Activated CD8-positive, alpha-beta memory T cell treated with anti-CD3 and anti-CD28 coated beads, Interleukin-2, amount 50 U/mL, for 1 hour (primary cell): ENCODE measurements around the gene UBE2R2.

Experiments used
- DNase-seq: peaks from one replicate; pipeline ENCODE4 v3.0.0-alpha.2; 2020; ENCODE audit errors: extremely low read depth

UBE2R2 gene

GRCh38 chr9:33884856-33885701 lies 68.1 kb downstream of the UBE2R2 start:
- no peak for DNase-seq

GRCh38 chr9:33885948-33886347 lies 69.0 kb downstream of the UBE2R2 start:
- DNase-seq = no peak

GRCh38 chr9:33893861-33894260 lies 76.9 kb downstream of the UBE2R2 start:
- no peak for DNase-seq

- DNase-seq = no peak
Measured at GRCh38 chr9:33894316-33894715, 77.4 kb downstream of the UBE2R2 start.

- DNase-seq = no peak
Measured at GRCh38 chr9:33903157-33903780, 86.3 kb downstream of the UBE2R2 start.

GRCh38 chr9:33905137-33905536 lies 88.2 kb downstream of the UBE2R2 start:
- no peak for DNase-seq

GRCh38 chr9:33906769-33907168 lies 89.8 kb downstream of the UBE2R2 start:
- no peak for DNase-seq

GRCh38 chr9:33907347-33907746 lies 90.4 kb downstream of the UBE2R2 start:
- DNase-seq = no peak

GRCh38 chr9:33908114-33908513 lies 91.2 kb downstream of the UBE2R2 start:
- DNase-seq = no peak

- no peak for DNase-seq
Measured at GRCh38 chr9:33908749-33909148, 91.8 kb downstream of the UBE2R2 start.

- no peak for DNase-seq
Measured at GRCh38 chr9:33913541-33913940, 96.6 kb downstream of the UBE2R2 start.

- DNase-seq = no peak
Measured at GRCh38 chr9:33914887-33915628, 98.1 kb downstream of the UBE2R2 start.

GRCh38 chr9:33917036-33917435 lies 100.1 kb downstream of the UBE2R2 start:
- DNase-seq = no peak

- DNase-seq = no peak
Measured at GRCh38 chr9:33919276-33919897, 102.4 kb downstream of the UBE2R2 start.

GRCh38 chr9:33921967-33922895 lies 105.3 kb downstream of the UBE2R2 start:
- DNase-seq = no peak

GRCh38 chr9:33923079-33923478 lies 106.1 kb downstream of the UBE2R2 start:
- DNase-seq = no peak

GRCh38 chr9:33923998-33924701 lies 107.2 kb downstream of the UBE2R2 start:
- DNase-seq = no peak

GRCh38 chr9:33924978-33925797 lies 108.2 kb downstream of the UBE2R2 start:
- DNase-seq = no peak

GRCh38 chr9:33926746-33927485 lies 110.0 kb downstream of the UBE2R2 start:
- no peak for DNase-seq
